Activated naive CD4-positive, alpha-beta T cell treated with anti-CD3 and anti-CD28 coated beads, Interleukin-2, amount 50 U/mL, for 24 hours (primary cell): ENCODE data around the gene FOXA1.

Source experiments
- H3K27ac Mint-ChIP-seq: one replicate; pipeline ENCODE4 v1.8.0; 2021; ENCODE audit warnings: mild to moderate bottlenecking, mixed read lengths
- H3K27me3 Mint-ChIP-seq: one replicate; pipeline ENCODE4 v1.8.0; 2021; ENCODE audit warnings: mixed read lengths
- H3K36me3 Mint-ChIP-seq: one replicate; pipeline ENCODE4 v1.8.0; 2021; ENCODE audit warnings: mixed read lengths
- H3K4me1 Mint-ChIP-seq: one replicate; pipeline ENCODE4 v1.8.0; 2021; ENCODE audit warnings: mixed read lengths
- H3K4me3 Mint-ChIP-seq: one replicate; pipeline ENCODE4 v1.8.0; 2021; ENCODE audit warnings: mild to moderate bottlenecking, mixed read lengths
- H3K9me3 Mint-ChIP-seq: one replicate; pipeline ENCODE4 v1.8.0; 2021; ENCODE audit warnings: mixed read lengths

Gene FOXA1

GRCh38 chr14:37615582-37616289 is 20.7 kb upstream of the FOXA1 start:
- peaks cover 3% of the 10 kb centered on the region for H3K36me3 Mint-ChIP-seq
- H3K9me3 Mint-ChIP-seq, result peaks cover 18% of the 10 kb centered on the region
- peaks cover 14% of the 10 kb centered on the region for H3K27me3 Mint-ChIP-seq
- no peak overlapping the region for H3K27ac Mint-ChIP-seq
- H3K4me3 Mint-ChIP-seq, result no peak overlapping the region
- no peaks in the 10 kb centered on the region for H3K4me1 Mint-ChIP-seq

GRCh38 chr14:37610945-37611523 is 16.0 kb upstream of the FOXA1 start:
- Mint-ChIP-seq H3K4me3 (no peak overlapping the region), H3K27ac (no peak overlapping the region), H3K4me1 (no peaks in the 10 kb centered on the region), H3K36me3 (peaks cover 3% of the 10 kb centered on the region), H3K27me3 (peaks cover 25% of the 10 kb centered on the region), H3K9me3 (peaks cover 23% of the 10 kb centered on the region)

GRCh38 chr14:37608649-37609048 is 13.6 kb upstream of the FOXA1 start:
- peaks cover 27% of the 10 kb centered on the region for H3K27me3 Mint-ChIP-seq
- no peak overlapping the region for H3K4me3 Mint-ChIP-seq
- no peak overlapping the region for H3K27ac Mint-ChIP-seq
- H3K9me3 Mint-ChIP-seq, result peaks cover 13% of the 10 kb centered on the region
- H3K4me1 Mint-ChIP-seq, result no peaks in the 10 kb centered on the region
- H3K36me3 Mint-ChIP-seq, result peaks cover 1% of the 10 kb centered on the region

- Mint-ChIP-seq H3K27me3 (peaks cover 26% of the 10 kb centered on the region), H3K9me3 (peaks cover 6% of the 10 kb centered on the region), H3K4me3 (no peak overlapping the region), H3K4me1 (no peaks in the 10 kb centered on the region), H3K36me3 (no peaks in the 10 kb centered on the region), H3K27ac (no peak overlapping the region)
These were observed 11.6 kb upstream of the FOXA1 start for GRCh38 chr14:37606678-37607077.

- Mint-ChIP-seq H3K27me3 (peaks cover 36% of the 10 kb centered on the region), H3K4me1 (peaks cover 10% of the 10 kb centered on the region), H3K27ac (no peak overlapping the region), H3K9me3 (no peaks in the 10 kb centered on the region), H3K36me3 (no peaks in the 10 kb centered on the region), H3K4me3 (no peak overlapping the region)
These were observed 8.7 kb upstream of the FOXA1 start for GRCh38 chr14:37603688-37604251.

- H3K9me3 Mint-ChIP-seq, result no peaks in the 10 kb centered on the region
- H3K4me3 Mint-ChIP-seq, result no peak overlapping the region
- H3K4me1 Mint-ChIP-seq, result peaks cover 12% of the 10 kb centered on the region
- H3K36me3 Mint-ChIP-seq, result no peaks in the 10 kb centered on the region
- H3K27me3 Mint-ChIP-seq, result peaks cover 41% of the 10 kb centered on the region
- no peak overlapping the region for H3K27ac Mint-ChIP-seq
These were observed 7.8 kb upstream of the FOXA1 start for GRCh38 chr14:37602605-37603453.

GRCh38 chr14:37601865-37602264 is 6.8 kb upstream of the FOXA1 start:
- Mint-ChIP-seq H3K27me3 (peaks cover 47% of the 10 kb centered on the region), H3K4me3 (no peak overlapping the region), H3K36me3 (peaks cover 2% of the 10 kb centered on the region), H3K9me3 (no peaks in the 10 kb centered on the region), H3K27ac (no peak overlapping the region), H3K4me1 (peaks cover 12% of the 10 kb centered on the region)

GRCh38 chr14:37600880-37601741 is 6.1 kb upstream of the FOXA1 start:
- Mint-ChIP-seq H3K27ac (no peak overlapping the region), H3K9me3 (no peaks in the 10 kb centered on the region), H3K27me3 (peaks cover 50% of the 10 kb centered on the region), H3K4me1 (peaks cover 19% of the 10 kb centered on the region), H3K4me3 (no peak overlapping the region), H3K36me3 (peaks cover 2% of the 10 kb centered on the region)

GRCh38 chr14:37599507-37600368 is 4.7 kb upstream of the FOXA1 start:
- Mint-ChIP-seq H3K4me1 (peaks cover 25% of the 10 kb centered on the region), H3K9me3 (no peaks in the 10 kb centered on the region), H3K27ac (no peak overlapping the region), H3K4me3 (no peak overlapping the region), H3K27me3 (peaks cover 55% of the 10 kb centered on the region), H3K36me3 (peaks cover 3% of the 10 kb centered on the region)

- H3K4me3 Mint-ChIP-seq, result peak overlapping the region; percentile 44
- H3K9me3 Mint-ChIP-seq, result peaks cover 4% of the 10 kb centered on the region
- peaks cover 57% of the 10 kb centered on the region for H3K27me3 Mint-ChIP-seq
- peaks cover 7% of the 10 kb centered on the region for H3K36me3 Mint-ChIP-seq
- H3K27ac Mint-ChIP-seq, result peak overlapping the region; percentile 51
- H3K4me1 Mint-ChIP-seq, result peaks cover 29% of the 10 kb centered on the region
These were observed 3.9 kb upstream of the FOXA1 start for GRCh38 chr14:37598747-37599506.

GRCh38 chr14:37597914-37598746 is 3.1 kb upstream of the FOXA1 start:
- Mint-ChIP-seq H3K36me3 (peaks cover 7% of the 10 kb centered on the region), H3K4me3 (peak overlapping the region; percentile 30), H3K27ac (no peak overlapping the region), H3K27me3 (peaks cover 60% of the 10 kb centered on the region), H3K9me3 (peaks cover 4% of the 10 kb centered on the region), H3K4me1 (peaks cover 29% of the 10 kb centered on the region)

GRCh38 chr14:37597538-37597913 is 2.5 kb upstream of the FOXA1 start:
- peaks cover 62% of the 10 kb centered on the region for H3K27me3 Mint-ChIP-seq
- no peak overlapping the region for H3K4me3 Mint-ChIP-seq
- peaks cover 4% of the 10 kb centered on the region for H3K9me3 Mint-ChIP-seq
- H3K27ac Mint-ChIP-seq, result no peak overlapping the region
- peaks cover 29% of the 10 kb centered on the region for H3K4me1 Mint-ChIP-seq
- H3K36me3 Mint-ChIP-seq, result peaks cover 7% of the 10 kb centered on the region
